MM.1S (cell line): Measurements from ENCODE around the gene AGAP3.

Experiments
- DNase-seq: peaks from one replicate; pipeline ENCODE4 v3.0.0-alpha.2; 2015
- H2AFZ ChIP-seq: fragments of 300-600 bp; sonication (generic); 2 replicates; pipeline ENCODE4 v1.6.0; 2016; ENCODE audit warnings: antibody characterized with exemption, low read length
- H3F3A ChIP-seq: fragments of 300-600 bp; sonication (generic); 2 replicates; pipeline ENCODE4 v1.6.1; 2016; ENCODE audit warnings: mild to moderate bottlenecking, antibody characterized with exemption, low read length, moderate library complexity, mixed read lengths; ENCODE audit not compliant: insufficient read depth
- H3K27ac ChIP-seq: fragments of 300-600 bp; sonication (generic); 2 replicates; pipeline ENCODE4 v1.5.1; 2016; ENCODE audit warnings: mild to moderate bottlenecking, low read length
- H3K27me3 ChIP-seq: fragments of 300-600 bp; sonication (generic); replicated peaks from 2 replicates; pipeline ENCODE4 v1.6.0; 2016; ENCODE audit warnings: low read length; ENCODE audit not compliant: insufficient read depth
- H3K36me3 ChIP-seq: fragments of 300-600 bp; sonication (generic); replicated peaks from 2 replicates; pipeline ENCODE4 v1.6.1; 2016; ENCODE audit warnings: mild to moderate bottlenecking, low read length, mixed read lengths; ENCODE audit not compliant: insufficient read depth
- H3K4me1 ChIP-seq: fragments of 300-600 bp; sonication (generic); 2 replicates; pipeline ENCODE4 v1.6.1; 2016; ENCODE audit warnings: low read length, mixed read lengths
- H3K4me2 ChIP-seq: fragments of 300-600 bp; sonication (generic); 2 replicates; pipeline ENCODE4 v1.6.0; 2016; ENCODE audit warnings: low read depth, low read length
- H3K4me3 ChIP-seq: fragments of 300-600 bp; sonication (generic); 2 replicates; pipeline ENCODE4 v1.5.1; 2016; ENCODE audit warnings: low read length, mixed read lengths
- H3K79me2 ChIP-seq: fragments of 300-600 bp; sonication (generic); 2 replicates; pipeline ENCODE4 v1.6.1; 2016; ENCODE audit warnings: mixed run types, low read length, mixed read lengths
- H3K9ac ChIP-seq: fragments of 300-600 bp; sonication (generic); 2 replicates; pipeline ENCODE4 v1.6.1; 2016; ENCODE audit warnings: low read length, mixed read lengths
- H3K9me2 ChIP-seq: fragments of 300-600 bp; sonication (generic); replicated peaks from 2 replicates; pipeline ENCODE4 v1.6.1; 2016; ENCODE audit warnings: mild to moderate bottlenecking, low read length, mixed read lengths; ENCODE audit not compliant: insufficient read depth
- H3K9me3 ChIP-seq: fragments of 300-600 bp; sonication (generic); replicated peaks from 2 replicates; pipeline ENCODE4 v1.6.1; 2016; ENCODE audit warnings: mild to moderate bottlenecking, low read length, mixed read lengths; ENCODE audit not compliant: insufficient read depth
- H4K20me1 ChIP-seq: fragments of 300-600 bp; sonication (generic); 2 replicates; pipeline ENCODE4 v1.6.1; 2016; ENCODE audit warnings: mild to moderate bottlenecking, low read length, moderate library complexity, mixed read lengths; ENCODE audit not compliant: insufficient read depth
- EZH2 ChIP-seq: fragments of 300-600 bp; sonication (generic); optimal IDR thresholded peaks from 2 replicates; pipeline ENCODE3; 2017; ENCODE audit warnings: low read depth, mild to moderate bottlenecking, antibody characterized with exemption, low read length, mixed read lengths
- EZH2phosphoT487 ChIP-seq: fragments of 300-600 bp; sonication (generic); IDR thresholded peaks from 2 replicates; pipeline ENCODE4 v1.6.1; 2018; ENCODE audit warnings: antibody characterized with exemption, low read length
- TF ChIP-seq, protein P1 (sequence below): fragments of 300-600 bp; sonication (generic); IDR thresholded peaks from 2 replicates; pipeline ENCODE4 v1.5.1; 2016; ENCODE audit warnings: antibody characterized with exemption, low read length, mixed read lengths

AGAP3 gene

DNA sequence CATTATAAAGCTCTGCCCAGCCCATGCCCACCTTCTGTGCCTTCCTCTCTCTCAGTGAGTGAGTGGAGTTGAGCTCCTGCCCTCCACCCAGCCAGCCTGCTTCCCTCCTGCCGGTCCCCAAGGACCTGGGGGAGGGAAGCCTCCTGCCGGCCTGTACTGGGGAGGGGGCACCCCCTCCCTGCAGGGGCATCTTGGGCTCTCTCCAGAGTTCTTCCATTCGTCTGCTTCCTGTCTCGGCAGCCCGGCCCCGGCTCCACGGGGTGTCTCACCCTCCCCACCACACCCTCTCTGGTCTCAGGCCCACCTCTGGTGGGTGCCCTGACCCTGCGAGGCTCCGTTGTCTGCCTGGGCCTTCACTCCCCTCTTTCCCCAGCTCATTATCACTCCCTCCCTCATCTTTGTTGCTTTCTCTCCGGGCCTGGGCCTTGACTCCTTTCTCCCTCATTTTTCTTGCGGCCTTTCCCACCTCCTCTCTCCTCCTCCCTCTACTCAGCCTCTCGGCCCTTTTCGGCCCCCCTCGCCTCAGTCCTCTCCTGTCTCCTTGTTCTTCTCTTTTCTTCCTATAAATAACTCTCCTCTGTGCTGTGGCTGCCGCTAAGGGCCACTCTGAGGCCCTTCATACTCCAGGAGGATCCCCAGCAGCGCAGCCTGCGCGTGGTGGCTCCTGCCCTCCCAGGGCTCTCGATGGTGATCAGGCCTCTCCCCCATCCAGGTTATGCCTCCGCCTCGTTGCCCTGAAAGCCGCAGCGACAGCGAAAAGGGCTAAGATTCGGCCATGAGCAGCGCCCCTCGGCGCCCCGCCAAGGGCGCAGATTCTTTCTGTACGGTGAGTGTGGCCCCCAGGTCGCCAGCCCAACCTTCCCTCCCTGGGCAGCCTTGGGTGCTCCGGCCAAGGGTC is 24.8 kb upstream of the AGAP3 start:
- no peaks in the 10 kb centered on the region for H3K27me3 ChIP-seq
- H3K4me2 ChIP-seq: no peak overlapping the region
- no peaks in the 10 kb centered on the region for H4K20me1 ChIP-seq
- no peak overlapping the region for H2AFZ ChIP-seq
- peaks cover 12% of the 10 kb centered on the region for H3F3A ChIP-seq
- TF ChIP-seq, protein P1, sequence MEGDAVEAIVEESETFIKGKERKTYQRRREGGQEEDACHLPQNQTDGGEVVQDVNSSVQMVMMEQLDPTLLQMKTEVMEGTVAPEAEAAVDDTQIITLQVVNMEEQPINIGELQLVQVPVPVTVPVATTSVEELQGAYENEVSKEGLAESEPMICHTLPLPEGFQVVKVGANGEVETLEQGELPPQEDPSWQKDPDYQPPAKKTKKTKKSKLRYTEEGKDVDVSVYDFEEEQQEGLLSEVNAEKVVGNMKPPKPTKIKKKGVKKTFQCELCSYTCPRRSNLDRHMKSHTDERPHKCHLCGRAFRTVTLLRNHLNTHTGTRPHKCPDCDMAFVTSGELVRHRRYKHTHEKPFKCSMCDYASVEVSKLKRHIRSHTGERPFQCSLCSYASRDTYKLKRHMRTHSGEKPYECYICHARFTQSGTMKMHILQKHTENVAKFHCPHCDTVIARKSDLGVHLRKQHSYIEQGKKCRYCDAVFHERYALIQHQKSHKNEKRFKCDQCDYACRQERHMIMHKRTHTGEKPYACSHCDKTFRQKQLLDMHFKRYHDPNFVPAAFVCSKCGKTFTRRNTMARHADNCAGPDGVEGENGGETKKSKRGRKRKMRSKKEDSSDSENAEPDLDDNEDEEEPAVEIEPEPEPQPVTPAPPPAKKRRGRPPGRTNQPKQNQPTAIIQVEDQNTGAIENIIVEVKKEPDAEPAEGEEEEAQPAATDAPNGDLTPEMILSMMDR: no peak
- no peak for TF ChIP-seq EZH2
- no peak for TF ChIP-seq EZH2phosphoT487
- peaks cover 36% of the 10 kb centered on the region for H3K79me2 ChIP-seq
- no peak overlapping the region for H3K9ac ChIP-seq
- no peak overlapping the region for H3K4me3 ChIP-seq
- no peak overlapping the region for H3K27ac ChIP-seq
- H3K4me1 ChIP-seq: peaks cover 6% of the 10 kb centered on the region
- no peaks in the 10 kb centered on the region for H3K9me3 ChIP-seq
- H3K9me2 ChIP-seq: no peaks in the 10 kb centered on the region
- no peak for DNase-seq
- no peaks in the 10 kb centered on the region for H3K36me3 ChIP-seq

DNA sequence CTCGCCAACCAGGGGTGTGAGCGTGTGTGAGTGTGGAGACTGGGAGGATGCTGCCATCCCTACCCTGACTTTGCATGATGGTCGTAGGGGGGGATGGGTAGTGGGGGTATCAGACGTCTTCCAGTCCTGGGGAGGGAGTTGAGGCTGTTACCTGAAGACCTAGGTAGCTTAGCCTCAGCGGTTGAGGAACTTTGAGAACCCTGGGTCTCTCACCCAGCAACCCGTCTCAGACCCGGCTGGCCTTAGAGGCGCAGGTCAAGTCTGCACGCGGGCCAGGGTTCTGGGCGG is 24.2 kb upstream of the AGAP3 start:
- peaks cover 2% of the 10 kb centered on the region for H3K4me1 ChIP-seq
- H3K79me2 ChIP-seq: peaks cover 35% of the 10 kb centered on the region
- no peak overlapping the region for H3K9ac ChIP-seq
- H3K27ac ChIP-seq: no peak overlapping the region
- no peaks in the 10 kb centered on the region for H4K20me1 ChIP-seq
- H2AFZ ChIP-seq: no peak overlapping the region
- H3K4me3 ChIP-seq: no peak overlapping the region
- no peaks in the 10 kb centered on the region for H3K9me2 ChIP-seq
- DNase-seq: no peak
- no peak overlapping the region for H3K4me2 ChIP-seq
- H3K36me3 ChIP-seq: no peaks in the 10 kb centered on the region
- peaks cover 12% of the 10 kb centered on the region for H3F3A ChIP-seq
- H3K27me3 ChIP-seq: no peaks in the 10 kb centered on the region
- no peaks in the 10 kb centered on the region for H3K9me3 ChIP-seq
- TF ChIP-seq EZH2phosphoT487 (no peak), EZH2 (no peak)
- TF ChIP-seq, protein P1: no peak

DNA sequence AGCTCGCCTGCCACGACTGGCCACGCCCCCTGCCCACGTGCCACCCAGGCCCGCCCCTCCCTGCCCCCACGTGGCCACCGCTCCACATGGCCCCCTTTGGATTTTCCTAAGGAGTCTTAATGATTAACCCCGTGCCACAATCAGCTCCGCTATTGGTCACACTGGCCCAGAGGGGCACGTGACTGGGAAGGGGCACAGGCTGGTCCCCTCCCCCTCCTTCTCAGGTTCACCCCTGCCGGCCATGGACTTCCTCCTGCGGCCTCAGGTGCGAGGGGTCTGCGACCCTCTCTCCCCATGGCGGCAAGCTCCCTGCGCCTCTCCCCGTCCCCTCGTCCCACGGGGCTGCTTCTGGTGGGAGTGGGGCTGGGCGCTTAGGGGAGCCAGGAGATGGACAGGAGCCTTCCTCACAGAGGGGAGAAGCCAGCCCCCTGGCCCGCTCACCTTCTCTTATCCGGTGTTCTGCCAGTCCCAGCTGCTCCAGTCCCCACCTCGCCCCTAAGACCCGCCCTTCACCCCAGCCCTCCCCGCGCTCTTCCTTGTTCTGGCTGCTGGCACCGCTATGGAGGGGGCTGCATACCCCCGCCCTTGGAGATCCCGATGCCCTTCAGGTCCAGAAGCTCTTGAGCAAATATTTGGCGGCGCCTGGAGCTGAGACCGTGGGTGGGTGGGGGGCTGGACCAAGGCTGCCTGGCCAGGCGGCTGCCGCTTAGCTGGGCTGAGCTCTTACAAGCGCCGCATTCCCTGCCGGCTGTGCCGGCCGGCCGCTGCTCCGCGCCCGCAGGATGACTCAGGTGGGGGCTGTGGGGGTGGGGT is 23.7 kb upstream of the AGAP3 start:
- no peak overlapping the region for H3K9ac ChIP-seq
- no peak for DNase-seq
- H3K4me1 ChIP-seq: no peaks in the 10 kb centered on the region
- H3K4me2 ChIP-seq: no peak overlapping the region
- no peaks in the 10 kb centered on the region for H3K36me3 ChIP-seq
- no peaks in the 10 kb centered on the region for H3K9me3 ChIP-seq
- H2AFZ ChIP-seq: no peak overlapping the region
- TF ChIP-seq EZH2phosphoT487 (no peak), EZH2 (no peak)
- TF ChIP-seq, protein P1: no peak
- H3K27me3 ChIP-seq: no peaks in the 10 kb centered on the region
- H3K9me2 ChIP-seq: no peaks in the 10 kb centered on the region
- H4K20me1 ChIP-seq: no peaks in the 10 kb centered on the region
- H3K27ac ChIP-seq: no peak overlapping the region
- no peak overlapping the region for H3K4me3 ChIP-seq
- peaks cover 33% of the 10 kb centered on the region for H3K79me2 ChIP-seq
- H3F3A ChIP-seq: peaks cover 12% of the 10 kb centered on the region
